Measurements from ENCODE around the gene NEURL1B.

The NEURL1B gene

DNA sequence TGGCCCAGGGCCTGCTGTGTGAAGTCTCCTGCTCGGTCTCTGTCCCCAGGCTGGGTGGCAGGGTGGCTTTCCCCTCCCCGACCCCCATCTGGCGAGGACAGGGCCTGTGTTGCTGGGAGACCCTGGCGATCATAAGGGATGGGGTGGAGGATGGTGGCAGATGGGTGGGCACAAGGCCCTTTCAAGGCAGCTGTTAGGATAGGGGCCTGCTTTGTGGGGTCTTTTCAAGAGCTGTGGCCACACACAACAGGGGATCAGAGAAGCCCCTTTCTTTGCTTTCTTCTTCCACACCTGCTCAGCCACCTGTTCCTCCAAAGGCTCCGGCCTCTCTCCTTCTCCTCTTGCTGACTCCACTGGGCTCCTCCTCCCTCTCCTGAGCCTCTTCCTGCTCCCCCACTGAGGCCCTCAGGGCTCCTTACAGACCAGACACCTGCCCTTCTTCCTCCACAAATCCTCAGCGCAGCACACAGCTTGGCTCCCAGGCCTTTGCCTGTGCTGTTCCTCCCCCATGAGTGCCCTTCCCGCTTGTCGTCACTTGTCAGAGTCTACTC lies 15.0 kb upstream of the NEURL1B start:
- H3K4me3 ChIP-seq (ENCODE audit: low read depth, low read length), result no peak overlapping the region
- no peaks in the 10 kb centered on the region for H3K27me3 ChIP-seq (ENCODE audit: insufficient read depth, low read depth, severe bottlenecking)
- no peaks in the 10 kb centered on the region for H3K36me3 ChIP-seq
- no peak overlapping the region for H3K27ac ChIP-seq
- H3K9me3 ChIP-seq (ENCODE audit: severe bottlenecking), result no peaks in the 10 kb centered on the region
- TF ChIP-seq, protein P1, sequence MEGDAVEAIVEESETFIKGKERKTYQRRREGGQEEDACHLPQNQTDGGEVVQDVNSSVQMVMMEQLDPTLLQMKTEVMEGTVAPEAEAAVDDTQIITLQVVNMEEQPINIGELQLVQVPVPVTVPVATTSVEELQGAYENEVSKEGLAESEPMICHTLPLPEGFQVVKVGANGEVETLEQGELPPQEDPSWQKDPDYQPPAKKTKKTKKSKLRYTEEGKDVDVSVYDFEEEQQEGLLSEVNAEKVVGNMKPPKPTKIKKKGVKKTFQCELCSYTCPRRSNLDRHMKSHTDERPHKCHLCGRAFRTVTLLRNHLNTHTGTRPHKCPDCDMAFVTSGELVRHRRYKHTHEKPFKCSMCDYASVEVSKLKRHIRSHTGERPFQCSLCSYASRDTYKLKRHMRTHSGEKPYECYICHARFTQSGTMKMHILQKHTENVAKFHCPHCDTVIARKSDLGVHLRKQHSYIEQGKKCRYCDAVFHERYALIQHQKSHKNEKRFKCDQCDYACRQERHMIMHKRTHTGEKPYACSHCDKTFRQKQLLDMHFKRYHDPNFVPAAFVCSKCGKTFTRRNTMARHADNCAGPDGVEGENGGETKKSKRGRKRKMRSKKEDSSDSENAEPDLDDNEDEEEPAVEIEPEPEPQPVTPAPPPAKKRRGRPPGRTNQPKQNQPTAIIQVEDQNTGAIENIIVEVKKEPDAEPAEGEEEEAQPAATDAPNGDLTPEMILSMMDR (IDR thresholded peaks at IDR 0.05; ENCODE audit: low read depth, low read length), result no peak
- DNase-seq, result peak; percentile 38

DNA sequence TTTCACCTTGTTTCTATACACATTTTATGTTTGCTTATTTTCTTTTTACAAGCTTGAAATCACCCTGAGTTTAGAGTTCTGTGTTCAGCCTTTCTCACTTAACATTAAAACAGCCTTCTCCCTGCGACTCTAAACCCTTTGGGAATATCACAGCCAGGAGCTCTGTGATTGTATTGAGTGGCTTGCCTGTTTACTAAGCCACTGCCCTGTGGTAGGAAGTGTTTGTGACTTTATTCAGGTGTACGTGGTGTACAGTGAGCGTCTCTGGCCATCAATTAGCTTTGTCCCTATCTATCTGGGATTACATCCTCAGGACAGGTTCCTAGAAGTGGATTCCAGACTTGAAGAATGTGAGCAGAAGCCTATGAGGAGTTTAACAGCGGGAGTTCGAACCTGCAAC lies 11.0 kb upstream of the NEURL1B start:
- H3K4me3 ChIP-seq (ENCODE audit: low read depth, low read length), result no peak overlapping the region
- no peaks in the 10 kb centered on the region for H3K36me3 ChIP-seq
- H3K9me3 ChIP-seq (ENCODE audit: severe bottlenecking), result no peaks in the 10 kb centered on the region
- DNase-seq, result no peak
- H3K27me3 ChIP-seq (ENCODE audit: insufficient read depth, low read depth, severe bottlenecking), result no peaks in the 10 kb centered on the region
- TF ChIP-seq, protein P1 (IDR thresholded peaks at IDR 0.05; ENCODE audit: low read depth, low read length), result no peak
- H3K27ac ChIP-seq, result no peak overlapping the region

DNA sequence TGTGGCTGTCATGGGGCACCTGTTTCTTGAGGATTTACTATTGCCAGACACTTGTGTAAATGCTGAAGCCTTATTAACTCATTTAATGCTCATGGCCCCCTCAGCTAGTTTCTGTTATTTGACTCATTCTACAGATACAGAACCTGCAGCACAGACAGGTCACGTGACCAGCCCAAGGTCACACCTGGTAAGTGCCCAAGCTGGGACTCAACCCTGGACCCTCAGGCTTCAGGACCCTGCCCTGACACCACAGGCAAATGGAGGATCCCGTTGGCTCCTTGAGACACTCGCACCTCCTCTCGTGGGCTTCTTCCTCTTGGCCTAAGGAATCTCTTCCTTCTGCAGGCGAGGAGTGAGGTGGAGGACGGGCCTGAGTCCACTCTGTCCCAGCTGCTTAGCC lies 10.6 kb upstream of the NEURL1B start:
- TF ChIP-seq, protein P1 (IDR thresholded peaks at IDR 0.05; ENCODE audit: low read depth, low read length), result no peak
- DNase-seq, result no peak
- no peaks in the 10 kb centered on the region for H3K27me3 ChIP-seq (ENCODE audit: insufficient read depth, low read depth, severe bottlenecking)

DNA sequence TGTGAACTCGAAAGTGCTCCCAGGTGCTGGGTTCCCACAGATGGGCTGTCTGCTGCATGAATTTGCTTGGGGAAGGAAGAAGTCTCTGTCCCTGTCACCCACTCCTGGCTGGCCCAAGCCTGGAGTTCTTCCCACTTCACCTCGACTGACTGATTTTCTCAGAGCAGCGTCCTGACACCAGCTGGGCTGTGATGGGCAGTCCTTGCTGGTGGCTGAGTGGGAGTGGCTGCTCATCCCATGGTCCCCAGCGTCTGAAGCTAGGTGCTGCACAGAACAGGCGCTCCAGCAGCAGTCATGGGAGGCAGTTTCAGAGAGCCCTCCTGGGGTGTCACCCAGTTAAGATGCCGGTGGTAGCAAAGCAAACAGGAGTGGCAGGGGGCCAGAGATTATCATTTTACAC lies 10.1 kb upstream of the NEURL1B start:
- Histone ChIP-seq H3K4me3 (ENCODE audit: low read depth, low read length) (no peak overlapping the region), H3K27me3 (ENCODE audit: insufficient read depth, low read depth, severe bottlenecking) (no peaks in the 10 kb centered on the region), H3K27ac (no peak overlapping the region), H3K36me3 (no peaks in the 10 kb centered on the region), H3K9me3 (ENCODE audit: severe bottlenecking) (no peaks in the 10 kb centered on the region)
- TF ChIP-seq, protein P1 (IDR thresholded peaks at IDR 0.05; ENCODE audit: low read depth, low read length), result no peak
- DNase-seq, result peak; percentile 74

More for the DNA sequence above, 10.6 kb upstream of the NEURL1B start:
- Histone ChIP-seq H3K9me3 (ENCODE audit: severe bottlenecking) (no peaks in the 10 kb centered on the region), H3K36me3 (no peaks in the 10 kb centered on the region), H3K4me3 (ENCODE audit: low read depth, low read length) (no peak overlapping the region), H3K27ac (no peak overlapping the region)

DNA sequence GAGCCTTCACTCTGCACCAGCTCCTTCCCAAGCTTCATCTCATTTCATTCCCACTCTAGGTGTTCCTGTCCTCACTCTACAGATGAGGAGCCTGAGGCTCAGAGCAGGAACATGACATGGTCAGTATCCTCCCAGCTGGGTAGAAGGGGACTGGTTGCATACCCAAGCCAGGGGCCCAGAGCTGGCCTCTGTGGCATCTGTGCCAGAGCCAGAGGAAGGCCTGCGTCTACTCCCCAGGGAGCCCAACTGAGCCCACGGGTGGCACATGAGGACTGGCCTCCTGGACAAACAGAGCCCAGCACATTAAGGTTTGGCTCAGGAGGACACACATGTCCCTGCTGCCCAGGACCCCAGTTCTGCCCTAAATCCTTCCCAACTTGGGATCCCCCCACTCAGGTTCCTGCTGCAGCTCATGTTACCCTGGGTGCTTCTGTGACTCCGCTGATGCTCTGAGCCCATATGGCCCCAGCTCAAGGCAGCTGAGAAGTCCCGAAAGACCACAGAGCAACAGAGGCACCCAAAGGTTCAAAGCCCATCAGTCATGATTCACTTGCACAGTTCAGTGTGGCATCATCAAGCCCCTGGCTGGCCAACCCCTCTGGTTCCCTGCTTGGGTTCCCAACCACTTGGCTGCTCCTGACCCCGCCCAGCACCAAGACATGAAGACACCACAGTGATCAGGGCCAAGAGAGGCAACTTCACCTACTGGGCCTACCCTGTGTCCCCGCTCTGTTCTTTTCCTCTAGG lies 8.5 kb upstream of the NEURL1B start:
- H3K4me3 ChIP-seq (ENCODE audit: low read depth, low read length), result no peak overlapping the region
- TF ChIP-seq, protein P1 (IDR thresholded peaks at IDR 0.05; ENCODE audit: low read depth, low read length), result no peak
- DNase-seq, result no peak
- H3K27me3 ChIP-seq (ENCODE audit: insufficient read depth, low read depth, severe bottlenecking), result no peaks in the 10 kb centered on the region
- no peaks in the 10 kb centered on the region for H3K36me3 ChIP-seq
- no peaks in the 10 kb centered on the region for H3K9me3 ChIP-seq (ENCODE audit: severe bottlenecking)
- no peak overlapping the region for H3K27ac ChIP-seq
